Measurements from ENCODE around the gene TRPM7.
"Not testable (repeated sequence)": the region's sequence is repeated elsewhere in the genome, so short reads cannot be mapped to it uniquely, and the experiment has no call there.

The TRPM7 gene

DNA sequence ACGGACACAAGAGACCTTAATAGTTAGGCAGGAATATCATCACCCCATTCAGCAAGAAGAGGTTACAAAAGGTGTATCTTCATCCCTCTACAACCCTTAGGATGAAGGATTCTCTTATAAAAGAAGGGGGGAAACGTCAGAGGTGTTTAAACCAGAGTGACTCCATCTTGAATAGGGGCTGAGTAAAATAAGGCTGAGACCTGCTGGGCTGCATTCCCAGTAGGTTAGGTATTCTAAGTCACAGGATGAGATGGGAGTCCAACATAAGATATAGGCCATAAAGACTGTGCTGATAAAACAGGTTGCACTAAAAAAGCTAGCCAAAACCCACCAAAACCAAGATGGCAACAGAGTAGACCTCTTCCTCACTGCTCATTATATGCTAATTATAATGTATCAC is 16.5 kb downstream of the TRPM7 start:
- no peak for DNase-seq (ENCODE audit: low spot score)

DNA sequence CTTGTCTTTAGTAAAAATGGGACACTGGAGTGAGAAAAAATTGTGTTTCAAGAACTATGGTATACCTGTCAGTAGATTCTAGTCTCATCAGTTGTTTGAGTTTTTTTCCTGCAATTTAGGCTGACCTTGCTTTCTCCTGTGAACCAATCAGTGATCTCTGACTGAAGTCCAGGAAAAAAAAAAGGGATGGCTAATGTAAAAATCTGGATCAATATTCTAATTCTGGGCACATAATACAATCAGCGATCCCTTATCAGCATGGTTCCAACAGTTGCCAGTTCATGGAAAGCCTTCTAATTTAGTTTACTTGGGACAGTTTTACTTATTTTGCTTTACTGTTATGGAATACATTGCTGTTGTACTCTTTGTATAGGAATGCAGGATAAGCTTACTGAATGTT is 17.0 kb downstream of the TRPM7 start:
- no peak for DNase-seq (ENCODE audit: low spot score)

- DNase-seq (ENCODE audit: low spot score) = no peak
Observed at GRCh38 chr15:50665938-50666337, 20.7 kb downstream of the TRPM7 start.

GRCh38 chr15:50655555-50655954 is 31.0 kb downstream of the TRPM7 start:
- no peak for DNase-seq (ENCODE audit: low spot score)

DNA sequence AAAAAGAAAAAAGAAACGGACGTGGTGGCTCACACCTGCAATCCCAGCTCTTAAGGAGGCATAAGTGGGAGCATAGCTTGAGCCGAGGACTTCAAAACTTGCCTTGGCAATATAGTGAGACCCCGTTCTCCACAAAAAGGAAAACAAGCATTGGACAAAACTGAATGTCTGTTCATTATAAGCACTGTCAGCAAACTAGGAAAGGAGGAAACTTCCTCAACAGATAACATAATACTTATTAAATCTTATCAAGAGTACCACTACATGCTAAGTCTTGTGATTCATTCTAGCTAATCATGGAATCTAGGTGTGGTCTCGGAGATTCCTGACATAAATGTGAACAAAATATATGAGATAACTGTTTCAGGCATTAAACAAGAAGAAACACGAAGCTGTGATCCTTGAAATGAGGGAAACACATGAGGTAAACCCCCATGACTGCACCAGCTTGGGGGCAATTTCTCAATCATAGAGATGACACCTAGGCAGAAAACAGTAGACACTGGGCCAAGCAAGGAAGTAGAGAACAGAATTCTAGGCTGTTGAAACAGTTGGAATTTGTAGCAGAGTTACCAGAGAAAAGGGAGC is 33.3 kb downstream of the TRPM7 start:
- DNase-seq (ENCODE audit: low spot score) = no peak

GRCh38 chr15:50652671-50653070 is 33.9 kb downstream of the TRPM7 start:
- no peak for DNase-seq (ENCODE audit: low spot score)

DNA sequence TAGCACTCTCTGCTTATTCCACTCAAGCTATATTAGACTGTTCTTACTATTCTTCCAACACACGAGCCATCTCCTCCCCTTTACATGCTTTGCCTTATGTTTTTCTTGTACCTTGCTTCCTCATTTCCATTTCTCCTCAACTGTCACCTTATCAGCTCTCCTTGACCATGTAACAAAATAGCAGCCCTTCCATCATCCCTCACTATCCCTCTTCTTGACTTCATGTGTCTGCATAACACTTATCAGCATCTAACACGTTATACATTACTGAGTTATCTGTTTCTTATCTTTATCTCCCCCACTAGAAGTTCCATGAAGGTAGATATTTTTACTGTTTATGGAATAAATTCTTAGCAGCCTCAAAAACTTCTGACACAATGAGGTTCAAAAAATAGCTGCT is 45.3 kb downstream of the TRPM7 start:
- no peak for DNase-seq (ENCODE audit: low spot score)

DNA sequence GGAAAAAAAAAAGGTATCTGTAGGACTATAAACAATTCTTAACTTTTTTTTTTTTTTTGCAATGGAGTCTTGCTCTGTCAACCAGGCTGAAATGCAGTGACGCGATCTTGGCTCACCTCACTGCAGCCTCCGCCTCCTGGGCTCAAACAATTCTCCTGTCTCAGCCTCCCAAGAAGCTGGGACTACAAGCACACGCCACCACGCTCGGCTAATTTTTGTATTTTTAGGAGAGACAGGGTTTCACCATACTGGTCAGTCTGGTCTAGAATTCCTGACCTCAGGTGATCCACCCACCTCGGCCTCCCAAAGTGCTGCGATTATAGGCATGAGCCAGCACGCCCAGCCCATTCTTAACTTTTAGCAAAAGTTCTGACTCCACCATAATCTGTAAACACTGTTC is 50.5 kb downstream of the TRPM7 start:
- no peak for DNase-seq (ENCODE audit: low spot score)

DNA sequence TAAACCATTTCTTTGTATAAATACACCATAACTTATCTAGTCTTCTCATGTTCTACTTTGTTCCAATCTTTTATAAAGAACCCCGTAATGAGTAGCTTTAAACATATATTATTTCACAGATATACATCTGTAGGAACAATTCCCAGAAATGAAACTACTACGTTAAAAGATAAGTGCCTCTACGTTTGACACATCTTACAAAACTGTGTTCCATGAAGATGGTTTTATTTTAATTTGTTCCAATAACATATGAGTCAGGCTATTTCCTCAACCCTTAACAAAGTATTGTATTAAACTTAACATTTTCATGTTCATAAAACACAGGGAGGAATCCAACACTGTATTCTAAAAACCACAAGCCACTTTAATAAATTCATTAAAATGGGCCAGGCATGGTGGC is 52.9 kb downstream of the TRPM7 start:
- no peak for DNase-seq (ENCODE audit: low spot score)

DNA sequence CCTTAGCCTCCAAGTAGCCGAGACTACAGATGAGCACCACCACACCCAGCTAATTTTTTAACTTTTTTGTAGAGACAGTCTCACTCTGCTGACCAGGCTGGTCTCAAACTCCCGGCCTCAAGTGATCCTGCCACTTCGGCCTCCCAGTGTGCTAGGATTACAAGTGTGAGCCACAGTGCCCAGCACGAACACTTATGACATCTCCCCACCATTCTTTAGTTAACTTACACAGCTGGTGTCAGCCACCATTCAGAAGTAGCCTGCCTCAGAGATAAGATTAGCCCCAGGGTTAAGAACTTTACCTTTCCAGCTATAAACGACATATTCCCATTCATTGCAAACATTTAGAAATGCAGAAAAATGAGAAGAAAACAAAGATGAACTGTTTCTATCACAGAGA is 58.2 kb downstream of the TRPM7 start:
- no peak for DNase-seq (ENCODE audit: low spot score)

DNA sequence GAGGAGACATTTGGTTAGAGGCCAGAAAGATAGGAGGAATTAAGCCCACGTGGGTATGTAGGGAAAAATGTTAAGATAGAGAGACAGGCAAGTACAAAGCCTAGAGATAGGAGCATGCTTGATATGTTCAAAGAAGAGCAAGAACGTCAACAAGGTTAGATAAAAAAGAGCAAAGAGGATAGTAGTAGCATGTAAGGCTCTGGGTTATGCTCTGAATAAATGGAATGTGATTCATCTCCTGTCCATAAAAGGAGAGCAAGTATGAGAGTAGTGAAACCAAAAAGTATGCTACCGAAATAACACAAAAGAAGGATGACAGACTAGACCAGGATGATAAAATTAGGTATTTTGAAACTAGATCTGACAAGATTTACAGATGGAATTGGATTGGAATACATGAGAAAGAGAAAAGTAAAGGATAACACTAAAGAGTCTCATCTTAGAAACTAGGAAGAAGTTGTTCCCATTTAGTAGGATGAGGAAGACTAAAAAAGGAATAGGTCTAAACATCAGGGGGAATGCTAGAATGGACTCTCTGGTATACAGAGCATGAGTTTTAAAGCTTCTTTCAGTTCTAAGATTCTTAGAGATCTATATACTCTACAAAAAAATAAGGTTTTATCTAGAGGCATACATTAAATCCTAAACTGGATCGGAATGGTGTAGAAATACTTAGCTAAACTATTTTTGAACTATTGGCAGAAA is 59.1 kb downstream of the TRPM7 start:
- DNase-seq (ENCODE audit: low spot score) = no peak

DNA sequence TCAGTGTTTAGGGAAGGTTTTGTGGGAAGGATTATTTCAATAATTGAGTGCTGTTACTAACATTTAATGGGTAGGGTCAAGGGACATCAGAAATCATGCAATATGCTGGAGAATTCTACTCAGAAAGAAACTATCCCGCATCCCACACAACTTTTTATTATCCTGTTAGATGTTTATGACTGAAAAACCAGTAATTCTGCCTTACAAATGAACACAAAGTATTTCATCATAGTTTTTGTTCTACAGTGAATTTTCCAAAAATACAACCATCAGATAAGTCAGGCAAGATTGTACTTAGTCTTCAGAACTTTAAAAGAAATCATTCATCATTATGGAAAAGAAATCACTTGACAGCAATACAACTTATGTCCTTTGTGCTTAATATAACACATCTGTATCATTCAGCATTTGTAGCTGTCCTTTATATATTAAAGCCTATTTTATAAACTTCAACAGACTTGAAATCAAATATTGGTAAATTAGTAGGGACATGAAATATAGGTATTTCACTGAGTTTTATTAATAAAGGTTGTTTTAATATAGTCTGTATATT is 61.9 kb downstream of the TRPM7 start:
- DNase-seq (ENCODE audit: low spot score) = no peak

DNA sequence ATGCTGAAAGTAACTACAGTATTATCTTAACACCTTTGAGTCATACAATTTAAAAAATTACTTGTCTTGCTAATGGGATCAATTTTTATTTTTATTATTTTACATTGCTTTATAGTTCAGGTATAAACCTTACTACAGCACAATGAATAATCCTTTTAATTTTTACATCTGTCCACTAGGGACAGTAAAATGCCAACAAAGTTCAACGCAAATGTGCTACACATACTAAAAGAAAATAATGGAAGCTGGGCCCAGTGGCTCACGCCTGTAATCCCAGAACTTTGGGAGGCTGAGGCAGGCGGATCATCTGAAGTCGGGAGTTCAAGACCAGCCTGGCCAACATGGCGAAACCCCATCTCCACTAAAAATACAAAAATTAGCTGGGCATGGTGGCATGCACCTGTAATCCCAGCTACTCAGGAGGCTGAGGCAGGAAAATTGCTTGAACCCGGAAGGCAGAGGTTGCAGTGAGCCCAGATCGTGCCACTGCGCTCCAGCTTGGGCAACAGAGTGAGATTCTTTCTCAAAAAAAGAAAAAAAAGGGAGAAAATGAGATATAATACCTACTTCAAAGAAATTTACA is 64.1 kb downstream of the TRPM7 start:
- DNase-seq (ENCODE audit: low spot score) = not testable (repeated sequence)

GRCh38 chr15:50616960-50617359 is 69.6 kb downstream of the TRPM7 start:
- not testable (repeated sequence) for DNase-seq (ENCODE audit: low spot score)

- DNase-seq (ENCODE audit: low spot score) = not testable (repeated sequence)
Observed at GRCh38 chr15:50616554-50616953, 70.0 kb downstream of the TRPM7 start.

DNA sequence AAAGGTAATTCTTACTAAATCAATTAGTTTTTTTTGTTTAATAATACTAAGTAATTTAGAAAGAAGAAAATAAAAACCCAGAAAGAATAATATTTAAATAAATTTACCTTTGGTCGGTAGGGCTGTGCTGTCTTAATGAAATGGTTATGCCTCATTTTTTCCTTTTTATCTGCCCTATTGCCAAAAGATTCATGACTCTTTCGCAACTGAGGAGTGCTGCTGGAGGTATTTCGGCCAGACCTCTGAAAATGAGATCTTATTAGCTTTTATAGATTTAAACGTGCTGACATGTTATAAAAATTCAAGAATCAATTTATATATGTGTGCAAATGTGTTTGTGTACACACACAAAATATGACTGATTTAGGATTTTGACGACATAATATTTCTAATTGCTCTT is 73.0 kb downstream of the TRPM7 start:
- no peak for DNase-seq (ENCODE audit: low spot score)

- no peak for DNase-seq (ENCODE audit: low spot score)
Observed at GRCh38 chr15:50607129-50607528, 79.5 kb downstream of the TRPM7 start.

- no peak for DNase-seq (ENCODE audit: low spot score)
Observed at GRCh38 chr15:50605462-50605861, 81.1 kb downstream of the TRPM7 start.

- not testable (repeated sequence) for DNase-seq (ENCODE audit: low spot score)
Observed at GRCh38 chr15:50602028-50602427, 84.6 kb downstream of the TRPM7 start.

- no peak for DNase-seq (ENCODE audit: low spot score)
Observed at GRCh38 chr15:50594311-50594710, 92.3 kb downstream of the TRPM7 start.

DNA sequence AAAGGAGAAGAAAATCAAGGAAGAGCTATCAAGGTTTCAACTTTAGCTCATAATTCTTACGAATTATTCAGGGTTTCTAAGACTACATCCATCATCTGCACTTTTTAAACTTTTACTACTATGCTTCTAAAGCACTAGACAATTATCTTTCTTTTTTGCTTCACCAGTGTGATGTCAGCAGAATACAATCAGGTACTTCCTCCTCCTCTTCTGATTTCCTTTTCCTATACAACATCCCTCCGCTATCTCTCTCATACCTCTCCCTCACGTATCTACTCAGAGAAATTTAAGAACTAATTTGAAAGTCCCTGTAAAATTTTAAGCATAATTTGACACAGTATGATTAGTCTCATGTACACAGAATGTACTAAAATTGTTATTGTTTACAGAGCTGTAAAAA is 92.8 kb downstream of the TRPM7 start:
- DNase-seq (ENCODE audit: low spot score) = no peak

DNA sequence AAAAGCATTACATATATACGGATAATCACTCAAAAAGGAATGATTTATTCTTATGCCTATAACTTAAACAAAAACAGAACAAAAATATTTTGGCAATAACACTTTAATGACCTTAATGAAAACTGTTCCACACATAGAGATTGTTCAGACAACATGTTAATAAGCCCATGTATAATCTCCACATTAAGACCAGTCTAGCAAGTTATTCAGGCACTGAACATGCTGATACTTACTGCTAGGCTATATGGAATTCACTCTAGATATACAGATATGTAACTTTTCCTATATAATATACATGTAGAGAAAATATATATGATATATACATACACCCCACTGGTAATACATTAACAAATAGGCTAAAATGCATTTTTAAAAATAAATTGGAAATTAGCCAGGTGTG is 96.3 kb downstream of the TRPM7 start:
- no peak for DNase-seq (ENCODE audit: low spot score)

- DNase-seq (ENCODE audit: low spot score) = no peak
Observed at GRCh38 chr15:50577492-50577891, 109.1 kb downstream of the TRPM7 start.

All from D341Med (cell line).